ENCODE measurements around the gene UFL1. TPM values are rescaled to one million over a fixed set of nuclear protein-coding genes. Genes with fewer than 3 reads are reported as not detected.
A peak's percentile ranks its signal among the peaks of the same experiment; 100 is the strongest.

Gene UFL1
- total RNA-seq, 1 donor from 2014 or later: 15.4 TPM

DNA sequence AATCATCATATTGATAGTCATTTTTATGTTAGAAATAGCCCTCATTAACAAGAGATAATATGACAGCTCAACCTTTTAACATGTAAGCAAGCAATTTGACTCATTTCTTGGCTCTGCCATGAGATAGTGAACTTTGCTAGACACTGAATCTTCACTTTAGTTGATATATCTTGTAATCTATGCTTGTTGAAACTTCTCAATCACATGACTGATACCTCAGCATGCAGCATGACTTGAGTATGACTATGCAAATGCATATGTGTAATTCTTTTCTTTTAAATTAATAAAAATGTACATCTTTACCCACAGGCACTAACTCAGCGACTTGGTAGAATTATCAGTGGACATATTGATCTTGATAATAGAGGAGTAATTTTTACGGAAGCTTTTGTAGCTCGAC is 6.6 kb downstream of the UFL1 start:
- H3K4me3 ChIP-seq: no peak overlapping the region
- intact Hi-C loops (cut with DNase I): loop anchor here (10.0 kb wide), 2 partner anchors 527 to 953 kb away; partner anchors contain the start of gene MANEA
- H3K36me3 ChIP-seq: peaks cover 47 to 54% of the 10 kb centered on the region in 2 donors
- H3K27ac ChIP-seq: no peak overlapping the region
- TF ChIP-seq, protein P1, sequence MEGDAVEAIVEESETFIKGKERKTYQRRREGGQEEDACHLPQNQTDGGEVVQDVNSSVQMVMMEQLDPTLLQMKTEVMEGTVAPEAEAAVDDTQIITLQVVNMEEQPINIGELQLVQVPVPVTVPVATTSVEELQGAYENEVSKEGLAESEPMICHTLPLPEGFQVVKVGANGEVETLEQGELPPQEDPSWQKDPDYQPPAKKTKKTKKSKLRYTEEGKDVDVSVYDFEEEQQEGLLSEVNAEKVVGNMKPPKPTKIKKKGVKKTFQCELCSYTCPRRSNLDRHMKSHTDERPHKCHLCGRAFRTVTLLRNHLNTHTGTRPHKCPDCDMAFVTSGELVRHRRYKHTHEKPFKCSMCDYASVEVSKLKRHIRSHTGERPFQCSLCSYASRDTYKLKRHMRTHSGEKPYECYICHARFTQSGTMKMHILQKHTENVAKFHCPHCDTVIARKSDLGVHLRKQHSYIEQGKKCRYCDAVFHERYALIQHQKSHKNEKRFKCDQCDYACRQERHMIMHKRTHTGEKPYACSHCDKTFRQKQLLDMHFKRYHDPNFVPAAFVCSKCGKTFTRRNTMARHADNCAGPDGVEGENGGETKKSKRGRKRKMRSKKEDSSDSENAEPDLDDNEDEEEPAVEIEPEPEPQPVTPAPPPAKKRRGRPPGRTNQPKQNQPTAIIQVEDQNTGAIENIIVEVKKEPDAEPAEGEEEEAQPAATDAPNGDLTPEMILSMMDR (IDR thresholded peaks at IDR 0.05): no peak
- H3K9me3 ChIP-seq: no peaks in the 10 kb centered on the region
- no peaks in the 10 kb centered on the region for H3K27me3 ChIP-seq
- peaks cover 0 to 4% of the 10 kb centered on the region in 2 donors for H3K4me1 ChIP-seq
- DNase-seq (ENCODE audit: low spot score in 2 of 2): no peak

DNA sequence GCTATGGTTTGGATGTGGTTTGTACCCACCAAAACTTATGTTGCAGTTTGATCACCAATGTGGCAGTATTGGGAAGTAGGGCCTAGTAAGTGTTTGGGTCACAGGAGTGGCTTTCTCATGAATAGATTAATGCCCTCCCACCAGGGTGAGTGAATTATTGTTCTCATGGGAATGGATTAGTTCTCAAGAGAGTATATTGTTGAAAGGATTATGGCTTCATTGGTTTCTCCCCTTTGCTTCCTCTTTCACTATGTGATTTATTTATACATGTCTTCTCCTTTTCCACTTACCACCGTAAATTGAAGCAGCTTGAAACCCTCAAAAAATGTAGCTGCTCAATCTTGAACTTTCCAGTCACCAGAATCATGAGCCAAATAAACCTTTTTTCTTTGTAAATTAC is 10.8 kb downstream of the UFL1 start:
- no peak for DNase-seq (ENCODE audit: low spot score in 2 of 2)
- TF ChIP-seq, protein P1 (IDR thresholded peaks at IDR 0.05): no peak
- peaks cover 37 to 58% of the 10 kb centered on the region in 2 donors for H3K36me3 ChIP-seq

DNA sequence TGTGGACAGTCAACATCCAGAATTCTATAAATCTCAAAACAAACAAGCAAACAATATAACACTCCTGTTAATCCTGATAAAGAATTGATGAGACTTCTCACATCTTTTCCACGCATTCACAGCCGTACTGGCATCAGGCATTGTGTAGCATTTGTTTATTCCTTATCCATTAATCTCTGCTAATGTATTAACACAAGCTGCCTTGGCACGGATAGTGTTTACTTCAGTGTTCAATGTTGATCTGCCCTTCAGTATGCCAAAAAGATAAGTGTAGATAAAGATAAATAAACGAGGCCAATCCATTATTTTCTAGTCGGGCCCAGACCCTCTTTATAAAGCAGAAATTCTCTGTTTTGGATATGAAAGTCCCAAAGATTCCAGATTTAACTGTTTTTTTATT is 16.1 kb downstream of the UFL1 start:
- intact Hi-C loops (cut with DNase I): no loop called here
- TF ChIP-seq, protein P1 (IDR thresholded peaks at IDR 0.05): no peak
- Histone ChIP-seq H3K27me3 (no peaks in the 10 kb centered on the region), H3K4me3 (no peak overlapping the region), H3K36me3 (peaks cover 21 to 43% of the 10 kb centered on the region in 2 donors), H3K4me1 (no peaks in the 10 kb centered on the region), H3K27ac (no peak overlapping the region), H3K9me3 (no peaks in the 10 kb centered on the region)
- DNase-seq (ENCODE audit: low spot score in 2 of 2): no peak

More for the DNA sequence above, 10.8 kb downstream of the UFL1 start:
- no peak overlapping the region for H3K27ac ChIP-seq
- intact Hi-C loops (cut with DNase I): no loop called here
- H3K4me1 ChIP-seq: no peaks in the 10 kb centered on the region
- H3K9me3 ChIP-seq: no peaks in the 10 kb centered on the region
- H3K27me3 ChIP-seq: no peaks in the 10 kb centered on the region
- no peak overlapping the region for H3K4me3 ChIP-seq

DNA sequence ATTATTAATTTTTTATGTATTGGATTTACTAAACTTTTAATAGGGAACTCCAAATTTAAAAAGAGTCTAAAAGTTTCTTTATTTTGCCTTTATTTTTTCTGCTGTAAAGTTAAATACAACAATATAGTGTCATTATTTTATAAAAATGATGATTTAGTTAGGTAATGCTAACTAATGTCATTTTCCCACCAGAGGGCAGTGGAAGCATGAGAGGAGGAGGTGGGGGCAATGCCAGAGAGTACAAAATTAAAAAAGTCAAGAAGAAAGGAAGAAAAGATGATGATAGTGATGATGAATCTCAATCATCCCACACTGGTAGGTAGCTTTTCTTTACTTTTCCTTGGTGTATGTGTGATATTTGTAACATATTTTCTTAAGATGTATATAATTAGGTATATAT is 21.1 kb downstream of the UFL1 start:
- intact Hi-C loops (cut with DNase I): loop anchor here (2.0 to 5.0 kb wide), 2 partner anchors 85 to 354 kb away; partner anchors contain the start of gene NDUFAF4
- Histone ChIP-seq H3K9me3 (no peaks in the 10 kb centered on the region), H3K27ac (no peak overlapping the region), H3K27me3 (no peaks in the 10 kb centered on the region), H3K4me3 (no peak overlapping the region), H3K36me3 (peaks cover 18 to 72% of the 10 kb centered on the region in 2 donors), H3K4me1 (no peaks in the 10 kb centered on the region)
- no peak for DNase-seq (ENCODE audit: low spot score in 2 of 2)
- TF ChIP-seq, protein P1 (IDR thresholded peaks at IDR 0.05): peak; percentile 30 to 63 (median 40)

DNA sequence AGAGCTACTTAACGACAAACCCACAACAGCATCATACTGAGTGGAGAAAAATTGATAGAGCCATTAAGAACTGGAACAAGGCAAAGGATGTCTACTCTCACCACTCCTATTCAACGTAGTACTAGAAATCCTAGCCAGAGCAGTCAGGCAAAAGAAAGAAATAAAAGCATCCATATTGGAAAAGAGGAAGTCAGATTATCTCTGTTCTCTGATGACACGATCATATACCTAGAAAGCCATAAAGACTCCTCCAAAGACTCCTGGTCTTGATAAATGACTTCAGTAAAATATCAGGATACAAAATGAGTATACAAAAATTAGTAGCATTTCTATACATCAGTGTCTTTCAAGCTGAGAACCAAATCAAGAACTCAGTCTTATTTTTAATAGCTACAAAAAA is 24.3 kb downstream of the UFL1 start:
- Histone ChIP-seq H3K36me3 (peaks cover 26 to 73% of the 10 kb centered on the region in 2 donors), H3K27ac (no peak overlapping the region), H3K4me1 (no peaks in the 10 kb centered on the region), H3K27me3 (no peaks in the 10 kb centered on the region), H3K9me3 (no peaks in the 10 kb centered on the region), H3K4me3 (no peak overlapping the region)
- TF ChIP-seq, protein P1 (IDR thresholded peaks at IDR 0.05): no peak
- no peak for DNase-seq (ENCODE audit: low spot score in 2 of 2)
- intact Hi-C loops (cut with DNase I): no loop called here

DNA sequence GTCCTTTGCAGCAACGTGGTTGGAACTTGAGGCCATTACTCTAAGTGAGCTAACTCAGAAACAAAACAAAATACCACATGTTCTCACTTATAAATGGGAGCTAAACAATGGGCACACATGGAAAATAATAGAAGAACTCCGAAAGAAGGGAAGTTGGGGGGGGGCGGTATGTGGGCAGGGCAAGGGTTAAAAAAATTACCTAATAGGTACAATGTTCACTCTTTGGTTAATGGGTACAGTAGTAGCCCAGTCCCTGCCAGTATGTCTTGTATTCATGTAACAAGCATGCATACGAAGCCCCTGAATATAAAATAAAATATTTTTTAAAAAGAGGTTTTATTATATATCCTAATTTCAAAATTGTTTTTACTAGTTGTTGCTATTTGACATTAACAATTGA is 26.0 kb downstream of the UFL1 start:
- intact Hi-C loops (cut with DNase I): no loop called here
- Histone ChIP-seq H3K9me3 (no peaks in the 10 kb centered on the region), H3K27ac (no peak overlapping the region), H3K4me3 (no peak overlapping the region), H3K27me3 (no peaks in the 10 kb centered on the region), H3K4me1 (no peaks in the 10 kb centered on the region), H3K36me3 (peaks cover 35 to 81% of the 10 kb centered on the region in 2 donors)
- TF ChIP-seq, protein P1 (IDR thresholded peaks at IDR 0.05): no peak
- no peak for DNase-seq (ENCODE audit: low spot score in 2 of 2)
